ENCODE results near the gene PDYN. TPM values are rescaled to one million over a fixed set of nuclear protein-coding genes. Genes with fewer than 3 reads are reported as not detected.

PDYN gene
- polyA plus RNA-seq, 1 donor (not counting 4 experiments of a cell fraction or from before 2014, with no cell fraction given), result not detected

- H3K79me2 ChIP-seq (ENCODE audit: control insufficient read depth, insufficient read depth, low read length), result no peaks in the 10 kb centered on the region
- H3K9me1 ChIP-seq (ENCODE audit: control insufficient read depth, extremely low read depth, insufficient read depth, low read length), result no peaks in the 10 kb centered on the region
- H3K27ac ChIP-seq (ENCODE audit: control insufficient read depth, insufficient read depth, low read length), result no peak overlapping the region
- H3K9ac ChIP-seq (ENCODE audit: control insufficient read depth, extremely low read depth, insufficient read depth, low read length), result no peak overlapping the region
- dilution Hi-C loops (cut with MboI; ENCODE audit: extremely low pct_ligation_motif_present, low sequenced_read_pairs), result no loop called here
- H3K4me1 ChIP-seq (ENCODE audit: control insufficient read depth, extremely low read depth, insufficient read depth, low read length), result peaks cover 8% of the 10 kb centered on the region
- TF ChIP-seq EZH2 (IDR thresholded peaks at IDR 0.05; ENCODE audit: low read length) (no peak), CTCF (optimal IDR thresholded peaks at IDR 0.05 in 1 of 3, IDR thresholded peaks at IDR 0.05 in 1 of 3, conservative IDR thresholded peaks at IDR 0.05 in 1 of 3; ENCODE audit: extremely low read depth in 1 of 3, insufficient read depth in 2 of 3, low read length in 3 of 3) (no peak)
- H3K9me3 ChIP-seq (ENCODE audit: control insufficient read depth, low read depth, low read length), result no peaks in the 10 kb centered on the region
- peaks cover 8 to 12% of the 10 kb centered on the region in 2 experiments for H3K36me3 ChIP-seq (ENCODE audit: control insufficient read depth in 2 of 2, extremely low read depth in 1 of 2, insufficient read depth in 2 of 2, low read length in 2 of 2)
- H3K4me2 ChIP-seq (ENCODE audit: control insufficient read depth, extremely low read depth, insufficient read depth, low read depth, low read length), result no peak overlapping the region
- no peak for DNase-seq (ENCODE audit: low read depth, low spot score)
- H4K20me1 ChIP-seq (ENCODE audit: control insufficient read depth, extremely low read depth, insufficient read depth, low read length), result no peaks in the 10 kb centered on the region
- no peaks in the 10 kb centered on the region for H3K27me3 ChIP-seq (ENCODE audit: control insufficient read depth, extremely low read depth, insufficient read depth, low read length)
- FAIRE-seq, result no peak
- H2AFZ ChIP-seq (ENCODE audit: control insufficient read depth, low read length), result no peak overlapping the region
- no peak overlapping the region for H3K4me3 ChIP-seq (ENCODE audit: control insufficient read depth in 2 of 3, extremely low read depth in 1 of 3, insufficient read depth in 2 of 3, low read depth in 1 of 3, low read length in 3 of 3)
Measured at GRCh38 chr20:1928782-1929181, 65.1 kb downstream of the PDYN start.

Other genes starting within 250 kb of the PDYN start
- 19.9 to 50.7 TPM (median 23.7 TPM) in 3 replicates for gene SIRPA, start 98.7 kb downstream of the PDYN start, polyA plus RNA-seq
- gene STK35, start 107.8 kb upstream of the PDYN start, polyA plus RNA-seq, result 5.5 to 13.1 TPM (median 6.5 TPM) in 3 replicates

Measured in keratinocyte (primary cell).